Inflammatory macrophage (primary cell): Measurements from ENCODE around the gene CHD1.
A peak's percentile ranks its signal among the peaks of the same experiment; 100 is the strongest.
"Not testable (repeated sequence)": the region's sequence is repeated elsewhere in the genome, so short reads cannot be mapped to it uniquely, and the experiment has no call there.

Experiments used
- DNase-seq, 2 donors: peaks; one replicate each; pipeline ENCODE4 v3.0.0-alpha.2; 2020 to 2022
- total RNA-seq, 18 experiments: gene quantifications; one replicate each; lab custom pipeline; 2026; ENCODE audit warnings: mixed read lengths in 6 of 18, inconsistent platforms in 2 of 18; lab: John Stamatoyannopoulos, UW

CHD1 gene
- 56.3 to 160 (median 102) reads per million in 18 experiments for total RNA-seq

DNA sequence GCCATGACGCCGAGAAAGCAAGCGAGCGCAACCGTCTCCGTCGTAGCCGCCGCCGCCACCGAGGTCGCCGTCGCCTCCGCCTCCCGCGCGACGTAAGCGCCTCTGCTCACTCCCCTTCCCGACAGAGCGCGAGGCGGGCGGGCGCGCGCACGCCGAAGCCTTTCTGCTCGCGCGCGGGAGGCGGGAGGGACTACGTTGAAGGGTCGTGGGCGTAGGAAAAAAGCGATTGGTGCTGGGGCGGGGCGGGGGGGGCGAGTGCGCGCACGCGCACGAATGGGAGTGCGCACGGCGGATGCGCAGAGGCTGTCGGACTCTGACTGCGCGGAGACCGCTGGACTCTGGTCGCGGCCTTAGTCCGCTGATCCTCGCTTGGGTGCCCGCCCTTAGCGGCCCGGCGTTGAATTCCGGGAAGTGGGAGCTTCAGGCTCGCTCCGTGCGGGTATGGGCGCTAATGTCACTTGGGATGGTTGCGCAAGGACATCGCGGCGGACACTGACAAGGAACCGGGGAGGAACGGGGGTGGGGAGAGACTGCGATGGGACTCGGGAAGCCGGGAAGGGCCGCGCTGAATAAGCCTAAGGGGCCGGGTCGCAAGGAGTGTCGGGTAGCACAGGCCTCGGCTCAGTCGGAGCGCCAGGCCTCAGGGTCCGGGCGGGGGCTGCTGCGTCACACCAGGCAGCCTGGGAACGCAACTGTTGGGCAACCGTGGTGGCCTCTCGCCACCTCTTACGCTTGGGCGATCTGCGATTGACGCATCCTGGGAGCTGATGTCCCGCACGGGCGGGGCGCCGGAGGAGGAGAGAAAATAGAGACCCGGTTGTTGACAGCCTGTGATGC, at the start of gene CHD1:
CHD1 (minus strand) TSS at position 135 of the 837 bp plus-strand sequence. CDS start 2,621 bp downstream, outside the sequence.
- peak; percentile 99 for DNase-seq

DNA sequence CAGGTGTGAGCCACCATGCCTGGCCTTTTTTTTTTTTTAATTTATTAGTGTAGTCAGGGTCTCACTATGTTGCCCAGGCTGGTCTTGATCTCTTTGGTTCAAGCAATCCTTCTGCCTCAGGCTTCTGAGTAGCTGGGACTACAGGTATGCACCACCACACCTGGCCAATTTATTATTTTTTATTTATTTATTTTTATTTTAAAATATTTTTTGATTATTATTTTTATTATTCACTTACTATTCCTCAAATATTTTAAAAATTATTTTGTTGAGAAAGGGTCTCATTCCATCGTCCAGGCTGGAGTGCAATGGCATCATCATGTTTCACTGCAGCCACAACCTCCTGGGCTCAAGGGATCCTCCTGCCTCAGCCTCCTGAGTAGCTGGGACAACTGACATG, 49.7 kb upstream of the CHD1 start:
- no peak for DNase-seq

DNA sequence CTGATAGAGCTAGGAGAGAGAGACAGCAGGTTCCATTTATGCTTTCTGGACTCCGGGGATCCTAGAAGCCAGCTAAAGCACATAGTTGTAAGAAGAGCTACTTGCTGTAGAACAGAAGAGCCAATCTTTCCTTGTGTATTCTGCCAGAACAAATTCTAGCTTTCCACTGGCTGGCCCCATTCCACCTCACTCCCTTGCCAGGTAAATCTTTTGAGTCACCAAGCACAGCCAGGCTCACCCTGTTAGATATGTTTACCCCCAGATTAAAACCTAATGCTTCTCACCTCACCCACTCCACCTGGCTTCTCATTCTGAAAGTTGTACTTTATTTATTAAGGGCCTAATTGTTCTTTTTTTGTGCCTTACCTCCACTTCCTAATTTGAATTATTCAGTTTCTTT, 48.9 kb upstream of the CHD1 start:
- DNase-seq = no peak

DNA sequence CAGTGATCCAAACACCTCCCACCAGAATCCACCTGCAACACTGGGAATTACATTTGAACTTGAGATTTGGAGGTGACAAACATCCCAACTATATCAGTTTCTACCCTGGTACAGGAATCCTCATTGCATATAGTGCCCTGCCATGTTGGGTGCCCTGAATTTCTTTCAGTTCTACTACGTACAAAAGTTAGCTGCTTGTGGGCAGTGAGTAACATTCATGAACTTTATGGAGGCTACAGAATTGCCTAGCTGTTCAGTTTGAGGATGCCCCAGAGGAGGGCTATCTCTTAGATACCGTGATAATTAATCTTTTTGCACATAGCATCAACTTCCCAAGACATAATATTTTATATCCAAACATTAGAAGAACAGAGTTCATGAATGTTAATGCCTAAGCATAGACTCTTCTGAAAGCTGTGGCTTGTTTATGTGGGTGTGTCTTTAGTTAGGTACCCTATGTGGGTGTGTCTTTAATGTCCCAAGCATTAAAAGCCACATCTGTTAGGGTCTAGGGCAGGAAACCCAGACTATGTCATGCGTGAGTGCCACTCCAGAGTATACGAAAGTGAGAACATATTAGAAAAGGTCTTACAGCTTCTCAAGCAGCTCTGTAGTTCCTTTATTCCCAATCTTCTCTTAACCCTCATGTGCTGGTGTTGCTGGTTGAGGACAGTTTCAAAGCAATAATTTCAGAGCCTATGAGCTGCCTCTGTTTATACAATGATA, 47.0 kb upstream of the CHD1 start:
- DNase-seq = no peak

DNA sequence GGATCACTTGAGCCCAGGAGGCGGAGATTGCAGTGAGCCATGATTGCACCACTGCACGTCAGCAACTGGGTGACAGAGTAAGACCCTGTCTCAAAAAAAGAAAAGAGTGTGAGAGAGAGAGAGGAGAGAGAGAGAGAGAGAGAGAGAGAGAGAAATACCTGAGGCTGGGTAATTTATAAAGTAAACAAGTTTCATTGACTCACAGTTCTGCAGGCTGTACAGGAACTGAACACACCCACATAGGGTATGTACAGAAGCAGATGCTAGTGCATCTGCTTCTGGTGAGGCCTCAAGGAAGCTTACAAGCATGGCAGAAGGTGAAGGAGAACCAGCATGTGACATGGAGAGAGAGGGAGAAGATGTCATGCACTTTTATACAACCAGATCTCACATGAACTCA, 46.4 kb upstream of the CHD1 start:
- DNase-seq = no peak

DNA sequence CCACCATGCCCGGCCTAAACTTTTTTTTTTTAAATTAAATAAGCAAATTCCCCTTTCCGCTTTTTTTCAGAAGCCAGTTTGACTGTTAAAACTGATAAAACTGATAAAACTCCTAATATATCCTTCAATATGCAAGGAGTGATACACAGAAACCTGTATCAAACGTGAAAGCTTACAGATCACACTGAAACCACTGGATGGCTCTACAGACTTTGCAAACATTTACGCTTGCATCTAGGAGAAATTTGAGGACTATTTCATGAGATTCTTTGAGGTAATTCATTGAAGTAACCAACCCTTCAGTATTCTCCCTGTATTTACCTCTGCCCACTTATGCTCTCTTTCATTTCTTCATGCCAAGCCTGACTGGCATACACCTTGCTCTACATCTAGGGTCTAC, 40.6 kb upstream of the CHD1 start:
- no peak for DNase-seq

DNA sequence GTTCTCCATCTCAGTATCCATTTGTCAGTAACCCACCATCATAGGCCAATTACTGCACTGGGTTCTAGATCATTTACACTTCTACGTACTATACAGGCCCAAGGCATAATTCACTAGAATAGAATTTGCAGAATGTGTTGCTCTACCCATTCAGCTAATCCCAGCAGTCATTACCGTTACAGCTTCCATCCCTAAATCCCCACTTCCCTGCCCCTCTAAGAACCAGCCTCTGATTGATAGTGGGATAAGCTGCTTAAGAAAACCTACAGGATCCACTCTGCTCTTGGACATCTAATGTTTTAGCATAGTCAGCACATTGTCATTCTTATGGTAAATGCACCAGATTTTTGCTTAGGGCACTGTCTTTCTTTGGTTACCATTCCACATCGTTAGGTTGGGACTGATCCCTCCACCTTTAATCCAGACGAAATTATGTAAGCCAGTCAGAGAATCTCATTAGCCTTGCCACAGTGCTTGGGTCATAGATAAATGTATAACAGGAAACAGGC, 39.3 kb upstream of the CHD1 start:
- no peak for DNase-seq

DNA sequence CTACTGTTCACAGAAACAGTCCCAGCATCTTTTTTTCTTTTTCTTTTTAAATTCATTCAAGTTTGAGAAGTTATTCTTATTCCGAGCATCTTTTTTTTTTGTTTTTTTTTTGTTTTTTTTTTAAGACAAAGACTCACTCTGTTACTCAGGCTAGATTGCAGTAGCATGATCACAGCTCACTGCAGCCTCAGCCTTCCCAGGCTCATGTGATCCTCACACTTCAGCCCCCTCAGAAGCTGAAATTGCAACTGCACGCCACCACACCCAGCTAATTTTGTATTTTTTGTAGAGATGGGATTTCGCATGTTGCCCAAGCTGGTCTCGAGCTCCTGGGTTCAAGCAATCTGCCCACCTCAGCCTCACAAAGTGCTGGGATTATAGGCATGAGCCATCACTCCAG, 36.4 kb upstream of the CHD1 start:
- DNase-seq = no peak

DNA sequence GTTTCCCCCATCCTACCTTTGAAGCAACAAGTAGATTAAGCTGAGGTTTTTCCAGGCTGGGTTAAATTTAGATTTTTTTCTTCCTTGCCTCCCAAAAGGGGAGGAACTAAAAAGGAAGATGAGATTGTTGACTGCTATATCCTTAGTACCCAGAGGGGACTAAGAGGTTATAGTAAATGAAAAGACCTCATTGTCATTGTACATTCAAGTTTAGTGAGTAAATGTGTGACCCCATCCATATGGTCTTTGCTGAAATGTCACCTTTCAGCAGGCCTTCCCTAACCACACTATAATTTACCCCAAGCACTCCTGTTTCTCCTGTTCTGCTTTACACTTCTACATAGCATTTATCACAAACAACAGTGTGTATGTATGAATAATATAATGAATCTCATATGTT, 35.8 kb upstream of the CHD1 start:
- DNase-seq = no peak

DNA sequence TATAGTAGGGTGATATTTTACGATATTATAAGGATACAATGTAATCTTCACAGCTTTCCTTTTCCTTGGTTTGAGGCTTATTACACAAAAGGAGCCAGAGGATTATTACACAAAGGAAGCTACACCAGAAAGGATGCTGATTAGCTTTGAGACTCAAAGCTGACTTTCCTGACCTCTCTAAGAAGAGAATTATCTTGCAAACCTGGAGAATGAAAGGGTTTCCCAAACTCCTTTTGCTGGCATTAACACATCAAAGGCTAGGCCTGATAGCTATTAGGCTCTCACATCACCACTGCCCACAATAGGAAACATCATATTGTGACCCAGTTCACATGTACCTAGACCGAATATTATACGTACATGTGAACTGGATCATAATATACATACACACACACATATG, 34.2 kb upstream of the CHD1 start:
- DNase-seq = no peak

DNA sequence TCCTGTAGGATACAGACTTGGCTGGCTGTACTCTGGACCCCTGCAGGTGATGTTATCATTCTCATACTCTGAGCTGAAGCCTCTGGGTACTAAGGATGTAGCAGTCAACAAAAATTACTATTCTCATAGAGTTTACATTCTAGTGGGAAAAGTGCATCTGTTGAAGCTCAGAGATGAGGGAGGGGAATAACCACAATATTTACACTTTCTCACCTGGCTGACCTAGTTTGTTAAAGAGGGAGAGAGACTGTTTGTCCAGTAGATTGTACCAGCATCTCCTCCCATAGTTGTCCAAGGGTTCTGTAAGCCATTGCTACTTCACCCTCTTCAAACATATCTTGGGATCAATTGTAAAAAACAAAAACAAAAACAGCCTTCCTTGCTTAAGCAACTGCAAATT, 33.8 kb upstream of the CHD1 start:
- DNase-seq = no peak

DNA sequence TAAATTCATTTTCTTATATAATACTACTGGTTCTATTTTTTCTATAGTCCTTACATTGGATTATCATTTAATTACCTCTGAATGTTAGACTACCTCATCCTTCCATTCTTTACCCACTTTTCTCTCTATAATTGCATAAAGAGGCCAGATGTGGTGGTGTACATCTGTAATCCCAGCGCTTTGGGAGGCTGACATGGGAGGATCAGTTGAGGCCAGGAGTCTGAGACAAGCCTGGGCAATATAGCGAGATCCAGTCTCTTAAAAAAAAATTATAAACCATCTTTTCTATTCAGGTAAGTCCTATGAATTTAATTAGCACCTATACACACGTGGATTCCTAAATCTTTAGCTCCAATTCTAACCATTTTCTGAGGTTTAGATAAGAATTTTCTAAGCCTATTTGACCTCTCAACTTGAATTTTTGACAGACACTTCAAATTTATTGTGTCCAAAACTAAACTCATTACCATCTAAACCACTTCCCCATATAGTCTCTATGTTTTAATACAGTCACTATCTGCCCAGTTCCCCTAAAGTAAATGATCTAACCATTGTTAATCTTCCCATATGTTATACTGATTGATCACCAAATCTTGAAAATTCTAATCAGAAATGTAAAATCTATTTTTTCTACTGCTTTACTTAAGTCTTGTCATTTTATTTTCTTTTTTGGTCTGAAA, 33.0 kb upstream of the CHD1 start:
- peak in 1 of 2 donors; percentile 14 for DNase-seq

DNA sequence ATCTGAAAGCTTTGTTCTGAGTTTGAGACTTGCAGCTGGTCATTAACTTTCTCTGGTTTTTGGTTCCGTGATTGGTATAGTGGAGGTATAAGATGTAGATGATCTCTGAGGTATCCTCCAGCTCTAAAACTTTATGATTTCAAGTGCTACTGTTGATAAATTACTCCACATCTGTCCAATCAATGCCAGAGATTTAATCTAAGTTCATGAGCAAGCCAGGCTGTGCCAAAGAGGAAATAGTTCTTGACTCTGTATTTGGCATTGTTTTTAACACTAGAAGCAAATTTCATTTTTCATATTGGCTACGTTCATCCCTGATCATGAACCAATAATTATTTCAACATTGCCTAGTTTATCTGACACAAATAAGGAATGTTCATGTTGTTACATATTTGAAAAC, 28.5 kb upstream of the CHD1 start:
- DNase-seq = no peak

DNA sequence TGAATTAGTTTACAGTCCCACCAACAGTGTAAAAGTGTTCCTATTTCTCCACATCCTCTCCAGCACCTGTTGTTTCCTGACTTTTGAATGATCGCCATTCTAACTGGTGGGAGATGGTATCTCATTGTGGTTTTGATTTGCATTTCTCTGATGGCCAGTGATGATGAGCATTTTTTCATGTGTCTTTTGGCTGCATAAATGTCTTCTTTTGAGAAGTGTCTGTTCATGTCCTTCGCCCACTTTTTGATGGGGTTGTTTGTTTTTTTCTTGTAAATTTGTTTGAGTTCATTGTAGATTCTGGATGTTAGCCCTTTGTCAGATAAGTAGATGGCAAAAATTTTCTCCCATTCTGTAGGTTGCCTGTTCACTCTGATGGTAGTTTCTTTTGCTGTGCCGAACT, 27.1 kb upstream of the CHD1 start:
- not testable (repeated sequence) for DNase-seq

DNA sequence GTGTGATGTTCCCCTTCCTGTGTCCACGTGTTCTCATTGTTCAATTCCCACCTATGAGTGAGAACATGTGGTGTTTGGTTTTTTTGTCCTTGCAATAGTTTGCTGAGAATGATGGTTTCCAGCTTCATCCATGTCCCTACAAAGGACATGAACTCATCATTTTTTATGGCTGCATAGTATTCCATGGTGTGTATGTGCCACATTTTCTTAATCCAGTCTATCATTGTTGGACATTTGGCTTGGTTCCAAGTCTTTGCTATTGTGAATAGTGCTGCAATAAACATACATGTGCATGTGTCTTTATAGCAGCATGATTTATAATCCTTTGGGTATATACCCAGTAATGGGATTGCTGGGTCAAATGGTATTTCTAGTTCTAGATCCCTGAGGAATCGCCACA, 26.7 kb upstream of the CHD1 start:
- DNase-seq = not testable (repeated sequence)

DNA sequence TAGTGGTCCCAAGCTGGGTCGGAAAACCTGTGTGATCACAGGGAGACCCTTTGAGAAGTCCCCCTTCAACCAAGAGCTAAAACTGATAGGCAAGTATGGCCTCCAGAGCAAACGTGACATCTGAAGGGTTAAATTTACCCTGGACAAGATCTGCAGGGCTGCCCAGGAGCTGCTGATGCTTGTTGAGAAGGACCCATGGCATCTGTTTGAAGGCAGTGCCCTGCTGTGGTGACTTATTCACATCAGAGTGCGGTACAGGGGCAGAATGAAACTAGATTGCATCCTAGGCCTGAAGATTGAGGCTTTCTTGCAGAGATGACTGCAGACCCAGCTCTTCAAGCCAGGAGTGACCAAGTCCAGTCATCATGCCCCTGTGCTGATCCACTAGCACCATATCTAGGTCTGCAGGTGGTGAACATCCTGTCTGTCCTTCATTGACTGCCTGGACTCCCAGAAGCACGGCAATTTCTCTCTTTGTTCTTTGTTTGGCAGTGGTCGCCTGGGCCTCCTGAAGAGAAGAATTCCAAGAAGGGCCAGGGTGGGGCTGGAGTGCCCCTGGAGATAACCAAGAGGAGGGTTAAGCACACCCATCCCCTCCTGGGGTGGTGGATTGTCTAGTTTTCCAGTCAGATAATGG, 25.7 kb upstream of the CHD1 start:
- no peak for DNase-seq

DNA sequence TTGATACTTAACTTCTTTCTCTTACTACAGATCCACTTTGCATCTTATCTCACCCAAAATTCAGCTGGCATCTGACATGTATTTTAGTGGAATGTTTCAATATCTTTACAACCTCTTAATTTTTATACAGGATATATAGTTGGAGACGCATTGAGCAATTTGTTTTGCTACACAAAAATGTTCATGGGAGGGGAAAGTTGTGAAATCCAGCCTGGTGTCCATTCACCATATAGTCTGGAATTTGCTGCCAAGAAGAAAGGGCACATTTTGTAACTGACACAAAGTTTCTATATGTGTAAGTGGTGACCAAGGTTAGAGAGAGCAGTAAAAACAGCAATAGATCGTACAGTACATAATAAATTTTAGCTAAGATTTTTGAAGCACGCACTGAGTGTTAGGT, 14.0 kb upstream of the CHD1 start:
- peak; percentile 35 to 56 for DNase-seq

DNA sequence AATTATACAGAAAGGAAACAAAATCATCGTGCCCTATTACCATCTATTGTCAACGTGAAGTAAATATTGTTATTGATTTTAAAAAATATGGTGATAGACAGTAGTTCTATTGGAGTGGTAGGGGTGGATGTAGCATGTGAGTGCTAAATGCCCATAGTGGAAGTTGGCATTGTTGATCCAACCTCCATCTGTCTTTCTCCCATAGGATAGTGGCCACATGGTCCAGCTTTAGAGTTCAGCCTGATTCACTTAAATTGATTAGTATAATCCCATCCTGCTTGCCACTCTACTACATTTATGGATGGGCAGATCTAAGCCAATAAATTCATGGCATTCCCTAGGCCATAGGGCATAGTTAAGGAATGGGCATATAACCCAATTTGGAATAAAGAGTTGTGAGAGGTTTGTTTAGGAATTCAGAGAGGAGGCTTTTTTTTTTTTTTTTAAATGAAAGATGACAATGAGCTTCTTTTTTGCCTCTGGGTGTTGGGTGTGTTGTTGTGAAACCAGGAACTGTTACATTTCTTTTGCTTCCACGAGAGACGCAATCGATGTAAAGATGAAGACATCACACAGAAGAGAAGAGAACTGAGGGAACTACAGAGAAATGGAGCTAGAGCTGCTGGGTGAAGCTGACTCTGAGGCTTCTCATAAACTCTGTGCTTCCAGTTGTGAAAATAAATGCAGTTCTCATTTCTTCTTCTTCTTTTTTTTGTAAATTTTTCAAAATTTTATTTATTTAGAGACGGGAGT, 12.5 kb upstream of the CHD1 start:
- peak; percentile 76 to 91 for DNase-seq

DNA sequence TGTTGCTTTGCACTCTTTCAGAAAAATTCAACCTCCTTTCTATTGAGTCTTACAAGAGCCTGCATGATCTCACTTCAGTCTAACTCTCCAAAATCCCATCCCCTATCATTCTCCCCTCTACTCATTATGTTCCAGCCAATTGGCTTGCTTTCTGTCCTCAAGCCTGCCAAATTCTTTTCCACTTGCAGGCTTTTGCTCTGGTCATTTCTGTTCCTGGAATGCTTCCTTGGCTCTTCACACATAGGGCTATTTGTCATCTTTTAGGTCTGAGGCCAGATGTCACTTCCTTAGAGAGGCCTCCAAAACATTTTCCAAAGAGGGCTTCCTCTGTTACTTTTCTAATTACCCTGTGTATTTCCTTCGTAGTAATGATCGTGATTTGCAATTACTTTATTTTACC, 11.8 kb upstream of the CHD1 start:
- DNase-seq = peak in 1 of 2 donors; percentile 15

DNA sequence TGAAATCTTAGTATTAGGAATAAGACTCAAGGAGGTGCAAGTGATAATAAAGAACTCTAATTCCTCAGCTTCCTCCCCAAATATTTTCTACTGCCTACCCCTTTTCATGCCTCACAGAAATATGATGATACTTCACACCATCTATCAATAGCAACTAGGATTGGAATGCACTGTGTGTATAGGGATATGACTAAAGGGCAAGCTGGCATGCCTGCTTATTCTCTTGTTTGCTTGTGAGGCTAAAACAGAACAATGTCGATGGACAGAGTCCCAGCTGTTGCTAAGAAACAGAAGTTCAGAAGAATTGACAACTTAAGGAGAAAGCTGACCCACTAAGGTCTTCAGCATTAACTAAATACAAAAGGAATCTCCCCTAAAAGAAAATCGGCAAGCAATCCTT, 9.7 kb upstream of the CHD1 start:
- DNase-seq = no peak

DNA sequence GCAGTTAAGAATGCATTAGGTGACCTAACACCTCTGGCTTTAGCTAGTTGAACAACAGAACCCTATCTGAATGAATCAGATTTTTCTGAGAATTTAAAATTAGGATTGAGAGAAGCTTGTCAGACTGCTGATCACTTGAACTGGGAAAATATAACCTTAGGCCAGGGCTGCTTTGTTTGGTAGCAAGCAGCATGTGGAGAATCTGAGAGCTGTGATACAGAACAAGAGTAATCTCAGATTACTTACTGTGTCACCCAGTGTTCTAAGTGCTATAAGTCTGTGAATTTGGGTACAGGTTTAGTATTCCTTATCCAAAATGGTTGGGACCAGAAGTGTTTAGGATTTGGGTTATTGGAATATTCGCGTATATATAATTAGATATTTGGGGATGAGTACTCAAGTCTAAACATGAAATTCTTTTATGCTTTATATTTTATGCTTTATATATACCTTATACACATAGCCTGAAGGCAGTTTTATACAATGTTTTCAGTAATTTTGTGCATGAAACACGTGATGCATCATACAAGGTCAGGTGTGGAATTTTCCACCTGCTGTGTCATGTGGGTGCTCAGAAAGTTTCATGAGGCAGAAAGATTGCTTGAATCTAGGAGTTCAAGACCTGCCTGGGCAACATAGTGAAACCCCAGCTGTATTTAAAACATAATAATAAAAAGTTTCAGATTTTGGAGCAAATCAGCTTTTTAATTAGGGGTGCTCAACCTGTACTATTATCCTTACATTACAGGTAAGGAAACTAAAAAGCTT, 8.3 kb upstream of the CHD1 start:
- DNase-seq = no peak
